Psoas muscle (tissue), 8 donors: ENCODE measurements around the gene BMS1. TPM values are rescaled to one million over a fixed set of nuclear protein-coding genes. Genes with fewer than 3 reads are reported as not detected.
A peak's percentile ranks its signal among the peaks of the same experiment; 100 is the strongest.
"Not testable (repeated sequence)": the region's sequence is repeated elsewhere in the genome, so short reads cannot be mapped to it uniquely, and the experiment has no call there.

Experiments
- ATAC-seq, 4 donors: fragments of 200-7000 bp; cut with Tn5 transposase; one replicate each; pipeline ENCODE4 v1.9.1; 2020; ENCODE audit warnings: moderate library complexity in 3 of 4, mild to moderate bottlenecking in 2 of 4
- DNase-seq, 2 donors: peaks; one replicate each; pipeline ENCODE4 v3.0.0-alpha.2; 2020
- H3K27ac ChIP-seq: fragments of 200-600 bp; one replicate; pipeline ENCODE4 v1.8.0; 2022
- H3K27me3 ChIP-seq, 3 donors: fragments of 200-600 bp in 1 of 3; one replicate each; pipeline versions ENCODE4 v1.6.1 to v1.8.0; 2013 to 2022; ENCODE audit warnings: low read length in 2 of 3, mild to moderate bottlenecking in 2 of 3, moderate library complexity in 1 of 3; ENCODE audit not compliant: insufficient read depth in 3 of 3
- H3K36me3 ChIP-seq, 2 donors: fragments of 200-600 bp in 1 of 2; one replicate each; pipeline versions ENCODE4 v1.6.1 to v1.8.0; 2013 to 2022; ENCODE audit warnings: low read depth in 1 of 2, mild to moderate bottlenecking in 1 of 2, moderate library complexity in 1 of 2; ENCODE audit not compliant: insufficient read depth in 1 of 2
- H3K4me1 ChIP-seq: fragments of 200-600 bp; one replicate; pipeline ENCODE4 v1.8.0; 2022
- H3K4me3 ChIP-seq: fragments of 200-600 bp; one replicate; pipeline ENCODE4 v1.8.0; 2022; ENCODE audit warnings: mild to moderate bottlenecking
- H3K9me3 ChIP-seq: fragments of 200-600 bp; one replicate; pipeline ENCODE4 v1.8.0; 2022
- CTCF ChIP-seq: fragments of 200-600 bp; IDR thresholded peaks from one replicate; pipeline ENCODE4 v1.8.0; 2022; ENCODE audit warnings: antibody characterized with exemption
- WGBS, 3 donors: extraction: QIAGEN DNeasy Blood & Tissue Kit; methylation state at CpG; one replicate each; pipeline versions ENCODE4 v1.1.6 to v1.1.7; 2013; 5-methylcytosine and 5-hydroxymethylcytosine counted together
- intact Hi-C, 2 donors: fragments of 100-400 bp; cut with DNase I; formaldehyde crosslinking; loops; one replicate each; pipeline versions ENCODE4 v1.11.0 to v1.14.2; 2022
- polyA plus RNA-seq, 3 donors: library from polyadenylated mRNA; stranded (reverse); fragments of 200-250 nt; gene quantifications; one replicate each; pipeline ENCODE4 v1.2.3, GENCODE V29; 2013
- total RNA-seq, 4 donors: library from RNA; stranded (reverse); fragmentation: NEBNext Ultra II Directional in 2 of 4; extraction: Animal tissue kit (Norgen Biotek cat#: 25700) in 2 of 4; gene quantifications; one replicate each; pipeline versions ENCODE4 v1.2.1 to v1.2.4, GENCODE V29; 2021 to 2023
- donor health status: healthy with polysubstance abuse.
- donor health status: DM: no; HTN: no; CAD: no; lungs with moderate emphysema.
- donor health status: Bipolar disorder and iron deficiency.
- donor health status: healthy.
- donor health status: DM: yes; HTN: yes; CAD: no.
- donor health status: DM: no; HTN: no; CAD: no.
- donor health status: DM: no; HTN: no; CAD: no.
- donor health status: DM: yes; HTN: yes; CAD: no.

BMS1 gene
- total and polyA plus RNA-seq, 7 donors = 13.1 to 30.2 (median 23.2) TPM

- ATAC-seq = no peak
- Histone ChIP-seq H3K36me3 (peaks cover 6 to 64% of the 10 kb centered on the region in 2 donors), H3K9me3 (peaks cover 9% of the 10 kb centered on the region), H3K4me3 (no peak overlapping the region), H3K27ac (no peak overlapping the region), H3K4me1 (no peaks in the 10 kb centered on the region), H3K27me3 (no peaks in the 10 kb centered on the region)
- no peak for DNase-seq
- 71 to 81% (median 76%) methylated on average over 2 of the region's 2 CpGs for WGBS, 3 donors
- no peak for TF ChIP-seq CTCF
- intact Hi-C loops = no loop called here
Observed at GRCh38 chr10:42816912-42817311, 34.3 kb downstream of the BMS1 start.

- H3K36me3 ChIP-seq = peaks cover 6 to 69% of the 10 kb centered on the region in 2 donors
Observed at GRCh38 chr10:42817417-42817816, 34.8 kb downstream of the BMS1 start.

GRCh38 chr10:42826759-42827158 lies 44.2 kb downstream of the BMS1 start:
- H3K4me1 ChIP-seq, intact Hi-C loops, H3K27me3 ChIP-seq, H3K9me3 ChIP-seq, H3K4me3 ChIP-seq: not testable (repeated sequence)
- ATAC-seq = peak; percentile 77 to 96 (median 90)
- peak; percentile 21 to 68 for DNase-seq
- H3K36me3 ChIP-seq = peaks cover 2 to 71% of the 10 kb centered on the region in 2 donors
- peak overlapping the region; percentile 65 for H3K27ac ChIP-seq
- WGBS, 3 donors = 34 to 44% (median 37%) methylated on average over 6 of the region's 6 CpGs

More at GRCh38 chr10:42817417-42817816, 34.8 kb downstream of the BMS1 start:
- DNase-seq, H3K27ac ChIP-seq, H3K4me3 ChIP-seq, H3K4me1 ChIP-seq, intact Hi-C loops, ATAC-seq, H3K9me3 ChIP-seq, H3K27me3 ChIP-seq: not testable (repeated sequence)
- 84 to 89% (median 88%) methylated on average over 3 of the region's 3 CpGs for WGBS, 3 donors

GRCh38 chr10:42827201-42827600 lies 44.6 kb downstream of the BMS1 start:
- intact Hi-C loops = no loop called here
- DNase-seq = no peak
- peaks cover 2 to 71% of the 10 kb centered on the region in 2 donors for H3K36me3 ChIP-seq
- TF ChIP-seq CTCF = no peak
- peak overlapping the region; percentile 65 for H3K27ac ChIP-seq
- H3K27me3 ChIP-seq = no peaks in the 10 kb centered on the region
- no peak overlapping the region for H3K4me3 ChIP-seq
- H3K4me1 ChIP-seq = peaks cover 7% of the 10 kb centered on the region
- ATAC-seq = peak in 2 of 4 donors; percentile 51 to 58
- WGBS, 3 donors = 36 to 42% (median 40%) methylated on average over 6 of the region's 6 CpGs
- H3K9me3 ChIP-seq = no peaks in the 10 kb centered on the region

- H3K27me3 ChIP-seq, intact Hi-C loops, DNase-seq, H3K4me1 ChIP-seq, ATAC-seq, H3K4me3 ChIP-seq, H3K27ac ChIP-seq, H3K9me3 ChIP-seq: not testable (repeated sequence)
- peaks cover 2 to 71% of the 10 kb centered on the region in 2 donors for H3K36me3 ChIP-seq
- 84 to 90% (median 85%) methylated on average over 4 of the region's 4 CpGs for WGBS, 3 donors
Observed at GRCh38 chr10:42828391-42828790, 45.8 kb downstream of the BMS1 start.

GRCh38 chr10:42830237-42830636 lies 47.6 kb downstream of the BMS1 start:
- H3K4me1 ChIP-seq = peaks cover 7% of the 10 kb centered on the region
- no peak for ATAC-seq
- no peaks in the 10 kb centered on the region for H3K27me3 ChIP-seq
- no peak for DNase-seq
- no peak for TF ChIP-seq CTCF
- peaks cover 2 to 54% of the 10 kb centered on the region in 2 donors for H3K36me3 ChIP-seq
- intact Hi-C loops = no loop called here
- WGBS, 3 donors = 57 to 67% (median 60%) methylated on average over 7 of the region's 7 CpGs
- no peak overlapping the region for H3K4me3 ChIP-seq
- H3K27ac ChIP-seq = no peak overlapping the region
- H3K9me3 ChIP-seq = no peaks in the 10 kb centered on the region
